Esophagus squamous epithelium (tissue), 4 donors: ENCODE results near the gene ZNF334.

Source experiments
- CTCF ChIP-seq, 6 experiments: fragments of 450-650 bp in 4 of 6; fragments of 200-600 bp in 2 of 6; sonication (generic) in 2 of 6; IDR thresholded peaks; one replicate each; pipeline ENCODE4 v1.5.1; 2016 to 2019; ENCODE audit warnings: antibody characterized with exemption in 6 of 6, mild to moderate bottlenecking in 4 of 6, moderate library complexity in 4 of 6
- POLR2A ChIP-seq, 4 donors: fragments of 450-650 bp; IDR thresholded peaks; one replicate each; pipeline ENCODE4 v1.6.1; 2017; ENCODE audit warnings: antibody characterized with exemption in 4 of 4, mild to moderate bottlenecking in 4 of 4, moderate library complexity in 3 of 4

- TF ChIP-seq CTCF (IDR thresholded peaks at IDR 0.05) (no peak), POLR2A (IDR thresholded peaks at IDR 0.05) (no peak)
Measured at GRCh38 chr20:46507760-46508407, 5.5 kb downstream of the ZNF334 start.
